SK-N-SH (cell line): Measurements from ENCODE around the gene LDAH. TPM values are rescaled to one million over a fixed set of nuclear protein-coding genes. Genes with fewer than 3 reads are reported as not detected.
A peak's percentile ranks its signal among the peaks of the same experiment; 100 is the strongest.

Experiments used
- CTCF ChIA-PET: fragments of 300-600, 350-600 bp; formaldehyde crosslinking; extraction: SDS; loops from one replicate; lab custom pipeline; 2021; lab: Yijun Ruan, JAX
- POLR2A ChIA-PET: fragments of 350-600 bp; sonication (Branson Sonifier 250); formaldehyde crosslinking; extraction: SDS; loops from one replicate; lab custom pipeline; 2020; ENCODE audit warnings: antibody characterized with exemption, inconsistent platforms; lab: Yijun Ruan, JAX
- DNase-seq: peaks from one replicate; pipeline ENCODE4 v3.0.0; 2012
- H2AFZ ChIP-seq: fragments of 200-600 bp; sonication (generic); 2 replicates; pipeline ENCODE4 v1.8.1; 2016; ENCODE audit warnings: antibody characterized with exemption, mild to moderate bottlenecking, low read depth
- H3F3A ChIP-seq: fragments of 200-600 bp; sonication (generic); replicated peaks from 2 replicates; pipeline ENCODE3; 2016; ENCODE audit warnings: antibody characterized with exemption, mild to moderate bottlenecking; ENCODE audit not compliant: insufficient read depth
- H3K27ac ChIP-seq, 2 experiments: fragments of 200-500 bp in 1 of 2; fragments of 200-600 bp in 1 of 2; sonication (Bioruptor generic) in 1 of 2; sonication (generic), shearing (Covaris generic) in 1 of 2; 2 replicates each; pipeline versions ENCODE4 v1.5.1 to v1.6.1; 2014 to 2016; ENCODE audit warnings: low read depth in 2 of 2, inconsistent platforms in 1 of 2, low read length in 1 of 2, mild to moderate bottlenecking in 1 of 2, mixed read lengths in 1 of 2
- H3K27me3 ChIP-seq: fragments of 200-600 bp; sonication (generic), shearing (Covaris generic); 2 replicates; pipeline ENCODE4 v1.6.1; 2016; ENCODE audit warnings: mixed run types; ENCODE audit not compliant: insufficient read depth
- H3K36me3 ChIP-seq, 2 experiments: fragments of 200-500 bp in 1 of 2; fragments of 200-600 bp in 1 of 2; sonication (Bioruptor generic) in 1 of 2; sonication (generic) in 1 of 2; replicated peaks in 1 of 2; 2 replicates each; pipeline versions ENCODE3 to v1.5.1; 2014 to 2016; ENCODE audit warnings: low read length in 1 of 2, mild to moderate bottlenecking in 1 of 2; ENCODE audit not compliant: insufficient read depth in 2 of 2, control insufficient read depth in 1 of 2
- H3K4me1 ChIP-seq, 2 experiments: fragments of 200-500 bp in 1 of 2; fragments of 200-600 bp in 1 of 2; sonication (Bioruptor generic) in 1 of 2; sonication (generic), shearing (Covaris generic) in 1 of 2; 2 replicates each; pipeline versions ENCODE4 v1.5.1 to v1.6.1; 2014 to 2016; ENCODE audit warnings: low read depth in 1 of 2, low read length in 1 of 2, mixed run types in 1 of 2; ENCODE audit not compliant: insufficient read depth in 2 of 2, control insufficient read depth in 1 of 2
- H3K4me2 ChIP-seq: fragments of 200-600 bp; sonication (generic), shearing (Covaris generic); 2 replicates; pipeline ENCODE4 v1.6.1; 2017; ENCODE audit warnings: mixed run types
- H3K4me3 ChIP-seq, 2 experiments: fragments of 200-500 bp in 1 of 2; fragments of 200-600 bp in 1 of 2; sonication (Bioruptor generic) in 1 of 2; sonication (generic), shearing (Covaris generic) in 1 of 2; 2 replicates each; pipeline versions ENCODE4 v1.5.1 to v1.8.1; 2014 to 2016; ENCODE audit warnings: low read depth in 2 of 2, inconsistent platforms in 1 of 2, low read length in 1 of 2, mild to moderate bottlenecking in 1 of 2, mixed read lengths in 1 of 2, moderate library complexity in 1 of 2
- H3K79me2 ChIP-seq: fragments of 200-600 bp; sonication (generic); 2 replicates; pipeline ENCODE4 v1.8.1; 2017; ENCODE audit warnings: mild to moderate bottlenecking; ENCODE audit not compliant: insufficient read depth
- H3K9ac ChIP-seq: fragments of 200-600 bp; sonication (generic); 2 replicates; pipeline ENCODE4 v1.6.1; 2017; ENCODE audit warnings: mixed run types
- H3K9me2 ChIP-seq: fragments of 200-600 bp; sonication (generic); 2 replicates; pipeline ENCODE4 v1.6.1; 2017; ENCODE audit warnings: mixed run types
- H3K9me3 ChIP-seq: fragments of 200-600 bp; sonication (generic); 2 replicates; pipeline ENCODE4 v1.6.1; 2017; ENCODE audit warnings: mixed run types, mild to moderate bottlenecking, moderate library complexity
- H4K20me1 ChIP-seq: fragments of 200-600 bp; sonication (generic); 2 replicates; pipeline ENCODE4 v1.6.1; 2017; ENCODE audit warnings: mild to moderate bottlenecking, mixed run types; ENCODE audit not compliant: insufficient read depth
- ELF1 ChIP-seq: IDR thresholded peaks from 2 replicates; pipeline ENCODE4 v1.4.0; 2012
- EZH2phosphoT487 ChIP-seq: fragments of 200-600 bp; sonication (generic); IDR thresholded peaks from 2 replicates; pipeline ENCODE4 v1.6.1; 2017; ENCODE audit warnings: low read depth, mixed run types, mild to moderate bottlenecking, antibody characterized with exemption, moderate library complexity, borderline replicate concordance
- FOSL2 ChIP-seq: IDR thresholded peaks from 2 replicates; pipeline ENCODE4 v1.4.0; 2012; ENCODE audit warnings: low read depth, mild to moderate bottlenecking, moderate library complexity, borderline replicate concordance
- FOXJ3 ChIP-seq: sonication (generic); formaldehyde crosslinking; IDR thresholded peaks from 2 replicates; pipeline ENCODE4 v1.5.1; 2020; ENCODE audit warnings: mild to moderate bottlenecking, missing genetic modification reagents
- FOXM1 ChIP-seq: IDR thresholded peaks from 2 replicates; pipeline ENCODE4 v1.4.0; 2012; ENCODE audit warnings: low read depth, mild to moderate bottlenecking
- GABPA ChIP-seq: IDR thresholded peaks from 2 replicates; pipeline ENCODE4 v1.4.0; 2012; ENCODE audit warnings: low read depth, mild to moderate bottlenecking
- GATA2 ChIP-seq: sonication (generic); formaldehyde crosslinking; IDR thresholded peaks from 2 replicates; pipeline ENCODE4 v1.5.0; 2020; ENCODE audit warnings: mild to moderate bottlenecking, missing genetic modification reagents
- MAX ChIP-seq: IDR thresholded peaks from 2 replicates; pipeline ENCODE4 v1.4.0; 2012; ENCODE audit warnings: low read depth
- NFIC ChIP-seq: IDR thresholded peaks from 2 replicates; pipeline ENCODE4 v1.4.0; 2012; ENCODE audit warnings: borderline replicate concordance
- NRF1 ChIP-seq: IDR thresholded peaks from 2 replicates; pipeline ENCODE4 v1.6.1; 2012; ENCODE audit warnings: low read depth, mild to moderate bottlenecking, low read length
- POLR2AphosphoS5 ChIP-seq: IDR thresholded peaks from 2 replicates; pipeline ENCODE4 v1.6.1; 2012; ENCODE audit warnings: low read depth, low read length
- RAD21 ChIP-seq: IDR thresholded peaks from 2 replicates; pipeline ENCODE4 v1.6.1; 2012; ENCODE audit warnings: mild to moderate bottlenecking, low read length
- RXRA ChIP-seq: IDR thresholded peaks from 2 replicates; pipeline ENCODE4 v1.4.0; 2012; ENCODE audit warnings: low read depth, mild to moderate bottlenecking, borderline replicate concordance
- TAF1 ChIP-seq: IDR thresholded peaks from 2 replicates; pipeline ENCODE4 v1.6.1; 2012; ENCODE audit warnings: low read depth, mild to moderate bottlenecking, low read length, moderate library complexity, borderline replicate concordance
- USF1 ChIP-seq: IDR thresholded peaks from 2 replicates; pipeline ENCODE4 v1.4.0; 2012; ENCODE audit warnings: low read depth, borderline replicate concordance
- YY1 ChIP-seq: IDR thresholded peaks from 2 replicates; pipeline ENCODE4 v1.4.0; 2012; ENCODE audit warnings: low read depth, mild to moderate bottlenecking
- WGBS: methylation state at CpG from one replicate; pipeline ENCODE4 v1.1.6; 2017; ENCODE audit warnings: low lambda C conversion rate; 5-methylcytosine and 5-hydroxymethylcytosine counted together
- polyA plus RNA-seq, 3 experiments: library from polyadenylated mRNA; depleted of rRNA; stranded (reverse); fragments of >200 nt; gene quantifications; 2 replicates each; pipeline ENCODE4 v1.2.3, GENCODE V29; 2012
- TF ChIP-seq, protein P1 (sequence below): fragments of 150-350 bp; IDR thresholded peaks from 2 replicates; pipeline ENCODE4 v1.6.1; 2016; ENCODE audit warnings: mild to moderate bottlenecking, low read depth, low read length

The LDAH gene
- polyA plus RNA-seq, 1 of the 3 experiments (the other 2 are of a cell fraction), result 12.7 TPM

DNA sequence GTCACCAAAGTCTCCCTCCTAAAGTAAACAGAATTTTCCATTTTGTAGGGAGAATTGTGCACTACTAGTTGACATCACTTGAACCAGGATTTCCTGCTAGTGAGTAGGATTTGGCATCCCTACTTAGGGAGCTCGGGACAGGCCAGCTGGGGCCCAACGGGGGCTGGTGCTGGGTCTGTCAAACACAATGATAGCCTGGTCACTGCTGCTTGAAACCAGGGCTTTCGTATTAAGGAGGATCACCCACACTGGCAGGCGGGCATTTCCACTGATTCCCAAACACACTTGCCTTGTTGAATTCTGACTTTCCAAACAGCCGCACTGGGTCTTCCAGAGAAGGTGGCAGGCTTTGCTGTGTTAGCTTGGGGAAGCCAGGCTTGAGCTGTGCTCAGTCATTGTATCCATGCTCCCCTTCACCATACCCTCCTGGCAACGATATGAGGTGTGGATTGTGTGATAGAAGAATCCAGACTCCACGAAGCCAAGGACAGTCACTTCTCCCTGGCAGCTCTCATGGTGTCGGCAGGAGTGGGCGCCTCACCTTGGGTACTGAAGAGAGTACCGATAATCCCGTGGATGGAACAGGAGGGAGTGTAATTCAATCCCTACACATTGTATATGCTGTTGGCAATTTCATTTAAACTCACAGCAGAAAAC is 148.5 kb downstream of the LDAH start:
- WGBS, result 81% methylated on average over 11 of the region's 11 CpGs

GRCh38 chr2:20673686-20674308 is 149.1 kb downstream of the LDAH start:
- WGBS, result 91% methylated on average over 5 of the region's 5 CpGs
- Histone ChIP-seq H3K36me3 (peaks cover 0 to 1% of the 10 kb centered on the region in 2 experiments), H3F3A (peaks cover 6% of the 10 kb centered on the region), H3K79me2 (no peaks in the 10 kb centered on the region), H3K9me3 (no peaks in the 10 kb centered on the region)
- TF ChIP-seq YY1 (no peak), MAX (no peak), RXRA (no peak), GATA2 (CRISPR knock-in tag) (no peak), RAD21 (no peak), FOXM1 (no peak), POLR2AphosphoS5 (no peak)
- TF ChIP-seq, all 33 proteins: peak for 0
- Histone ChIP-seq H3K4me3 (no peak overlapping the region), H3K4me1 (peaks cover 5 to 12% of the 10 kb centered on the region in 2 experiments; a peak in 3 of 4 replicates), H3K27me3 (peaks cover 30% of the 10 kb centered on the region), H2AFZ (no peak overlapping the region), H3K9ac (no peak overlapping the region), H3K27ac (no peak overlapping the region), H4K20me1 (no peaks in the 10 kb centered on the region), H3K4me2 (no peak overlapping the region), H3K9me2 (no peaks in the 10 kb centered on the region)
- CTCF ChIA-PET, result interaction anchor here (10.1 to 10.2 kb wide), 2 partner anchors 10 to 287 kb away, joined by 96 to 232 read pairs; partner anchors contain the start of gene GDF7
- POLR2A ChIA-PET, result no interaction called here
- DNase-seq, result no peak

More for the DNA sequence above, 148.5 kb downstream of the LDAH start:
- ChIA-PET POLR2A (no interaction called here), CTCF (interaction anchor here (0.6 to 10.2 kb wide), 9 partner anchors 11 to 353 kb away, joined by 3 to 232 read pairs (median 4); partner anchors contain the start of genes GDF7 and LDAH)
- Histone ChIP-seq H2AFZ (no peak overlapping the region), H3K79me2 (no peaks in the 10 kb centered on the region), H3K36me3 (peaks cover 0 to 8% of the 10 kb centered on the region in 2 experiments), H3K27me3 (peaks cover 24% of the 10 kb centered on the region), H3F3A (peaks cover 6% of the 10 kb centered on the region), H3K4me3 (no peak overlapping the region), H4K20me1 (no peaks in the 10 kb centered on the region), H3K4me2 (no peak overlapping the region), H3K9me3 (no peaks in the 10 kb centered on the region), H3K9ac (no peak overlapping the region), H3K27ac (peak overlapping the region in 1 of 2 experiments; percentile 45; a peak in 1 of 4 replicates), H3K9me2 (no peaks in the 10 kb centered on the region), H3K4me1 (peaks cover 5 to 12% of the 10 kb centered on the region in 2 experiments; a peak in 3 of 4 replicates)
- TF ChIP-seq FOSL2 (no peak), NFIC (no peak), NRF1 (no peak), POLR2AphosphoS5 (no peak), GABPA (no peak), ELF1 (no peak), FOXM1 (no peak), FOXJ3 (CRISPR knock-in tag) (no peak), TAF1 (no peak), EZH2phosphoT487 (no peak), USF1 (no peak), GATA2 (CRISPR knock-in tag) (no peak)
- TF ChIP-seq, protein P1, sequence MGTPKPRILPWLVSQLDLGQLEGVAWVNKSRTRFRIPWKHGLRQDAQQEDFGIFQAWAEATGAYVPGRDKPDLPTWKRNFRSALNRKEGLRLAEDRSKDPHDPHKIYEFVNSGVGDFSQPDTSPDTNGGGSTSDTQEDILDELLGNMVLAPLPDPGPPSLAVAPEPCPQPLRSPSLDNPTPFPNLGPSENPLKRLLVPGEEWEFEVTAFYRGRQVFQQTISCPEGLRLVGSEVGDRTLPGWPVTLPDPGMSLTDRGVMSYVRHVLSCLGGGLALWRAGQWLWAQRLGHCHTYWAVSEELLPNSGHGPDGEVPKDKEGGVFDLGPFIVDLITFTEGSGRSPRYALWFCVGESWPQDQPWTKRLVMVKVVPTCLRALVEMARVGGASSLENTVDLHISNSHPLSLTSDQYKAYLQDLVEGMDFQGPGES, result no peak
- DNase-seq, result no peak
